Neural cell (in vitro differentiated cells): Measurements from ENCODE around the gene TMOD3. TPM values are rescaled to one million over a fixed set of nuclear protein-coding genes. Genes with fewer than 3 reads are reported as not detected.

Experiments used
- H2AFZ ChIP-seq: fragments of 200-600, 300-800 bp; sonication (generic), shearing (Covaris generic); 2 replicates; pipeline ENCODE4 v1.6.0; 2014; ENCODE audit warnings: low read depth, mild to moderate bottlenecking, antibody characterized with exemption, low read length, moderate library complexity
- H3F3A ChIP-seq: fragments of 200-600 bp; shearing (Covaris generic); 2 replicates; pipeline ENCODE4 v1.6.1; 2016; ENCODE audit warnings: mild to moderate bottlenecking, moderate library complexity, mixed read lengths, antibody characterized with exemption, low read length; ENCODE audit not compliant: insufficient read depth, poor library complexity, severe bottlenecking
- H3K27ac ChIP-seq: fragments of 200-600, 300-800 bp; sonication (generic), shearing (Covaris generic); 2 replicates; pipeline ENCODE4 v1.5.1; 2014; ENCODE audit warnings: mild to moderate bottlenecking, low read length, moderate library complexity
- H3K27me3 ChIP-seq: fragments of 300-800, 200-600 bp; sonication (generic), shearing (Covaris generic); 2 replicates; pipeline ENCODE4 v1.6.0; 2014; ENCODE audit warnings: mild to moderate bottlenecking, low read depth, low read length, moderate library complexity; ENCODE audit not compliant: insufficient read depth
- H3K36me3 ChIP-seq: fragments of 300-800, 200-600 bp; sonication (generic), shearing (Covaris generic); 2 replicates; pipeline ENCODE4 v1.5.1; 2014; ENCODE audit warnings: mild to moderate bottlenecking, antibody characterized with exemption, low read length, moderate library complexity; ENCODE audit not compliant: insufficient read depth
- H3K4me2 ChIP-seq: fragments of 300-800, 200-600 bp; sonication (generic), shearing (Covaris generic); 2 replicates; pipeline ENCODE4 v1.6.0; 2014; ENCODE audit warnings: mild to moderate bottlenecking, low read length
- H3K4me3 ChIP-seq: fragments of 300-800, 200-600 bp; sonication (generic), shearing (Covaris generic); 2 replicates; pipeline ENCODE4 v1.5.1; 2014; ENCODE audit warnings: mild to moderate bottlenecking, low read length, moderate library complexity
- H3K79me2 ChIP-seq: fragments of 200-600 bp; shearing (Covaris generic); replicated peaks from 2 replicates; pipeline ENCODE4 v1.6.0; 2014; ENCODE audit warnings: mild to moderate bottlenecking, low read length, moderate library complexity; ENCODE audit not compliant: insufficient read depth
- H3K9ac ChIP-seq: fragments of 300-800, 200-600 bp; sonication (generic), shearing (Covaris generic); 2 replicates; pipeline ENCODE4 v1.6.1; 2016; ENCODE audit warnings: mild to moderate bottlenecking, low read length, mixed read lengths
- H3K9me2 ChIP-seq: fragments of 200-600 bp; shearing (Covaris generic); 2 replicates; pipeline ENCODE4 v1.6.1; 2016; ENCODE audit warnings: mild to moderate bottlenecking, low read length, mixed read lengths; ENCODE audit not compliant: insufficient read depth
- H3K9me3 ChIP-seq: fragments of 200-600, 300-800 bp; sonication (generic), shearing (Covaris generic); 2 replicates; pipeline ENCODE4 v1.6.1; 2016; ENCODE audit warnings: mild to moderate bottlenecking, mixed run types, low read length, moderate library complexity, mixed read lengths
- H4K20me1 ChIP-seq: fragments of 200-600 bp; shearing (Covaris generic); 2 replicates; pipeline ENCODE4 v1.6.1; 2016; ENCODE audit warnings: mild to moderate bottlenecking, mixed run types; ENCODE audit not compliant: insufficient read depth
- EP300 ChIP-seq: fragments of 450-650 bp; conservative IDR thresholded peaks from 2 replicates; pipeline ENCODE4 v1.6.1; 2014; ENCODE audit warnings: antibody characterized with exemption, mild to moderate bottlenecking, moderate library complexity; ENCODE audit not compliant: poor library complexity, severe bottlenecking
- EZH2 ChIP-seq: fragments of 200-600, 300-800 bp; shearing (Covaris generic), sonication (generic); IDR thresholded peaks from 2 replicates; pipeline ENCODE4 v1.6.1; 2014; ENCODE audit warnings: antibody characterized with exemption, low read length, borderline replicate concordance, mild to moderate bottlenecking; ENCODE audit not compliant: insufficient read depth, poor library complexity, severe bottlenecking
- MXI1 ChIP-seq: fragments of 450-650 bp; conservative IDR thresholded peaks from 2 replicates; pipeline ENCODE4 v1.6.1; 2014; ENCODE audit warnings: antibody characterized with exemption, mild to moderate bottlenecking; ENCODE audit not compliant: poor library complexity, severe bottlenecking
- POLR2AphosphoS5 ChIP-seq: IDR thresholded peaks from 2 replicates; pipeline ENCODE4 v1.6.1; 2012
- RAD21 ChIP-seq: fragments of 450-650 bp; conservative IDR thresholded peaks from 2 replicates; pipeline ENCODE4 v1.6.1; 2014; ENCODE audit warnings: antibody characterized with exemption, mild to moderate bottlenecking, moderate library complexity
- SMC3 ChIP-seq: fragments of 450-650 bp; conservative IDR thresholded peaks from 2 replicates; pipeline ENCODE4 v1.6.1; 2014; ENCODE audit warnings: antibody characterized with exemption, mild to moderate bottlenecking, moderate library complexity; ENCODE audit not compliant: poor library complexity
- TAF1 ChIP-seq: IDR thresholded peaks from 2 replicates; pipeline ENCODE4 v1.6.1; 2012; ENCODE audit warnings: low read depth
- polyA plus RNA-seq: library from polyadenylated mRNA; depleted of rRNA; stranded (reverse); fragments of >200 nt; gene quantifications from 2 replicates; pipeline ENCODE4 v1.2.3, GENCODE V29; 2014
- TF ChIP-seq, protein P1 (sequence below): IDR thresholded peaks from 2 replicates; pipeline ENCODE4 v1.6.1; 2012; ENCODE audit warnings: borderline replicate concordance
- TF ChIP-seq, protein P2 (sequence below): fragments of 450-650 bp; IDR thresholded peaks from 2 replicates; pipeline ENCODE4 v1.5.1; 2014; ENCODE audit warnings: antibody characterized with exemption, mild to moderate bottlenecking, moderate library complexity; ENCODE audit not compliant: poor library complexity, severe bottlenecking

Gene TMOD3
- polyA plus RNA-seq, 1 donor from 2014 or later = 12.6 TPM

GRCh38 chr15:51947124-51947523 lies 117.7 kb downstream of the TMOD3 start:
- no peak overlapping the region for H3K4me2 ChIP-seq
- no peak overlapping the region for H3K4me3 ChIP-seq
- no peak overlapping the region for H3K27ac ChIP-seq
- no peak overlapping the region for H2AFZ ChIP-seq
- H3K9ac ChIP-seq = no peak overlapping the region
- peaks cover 5% of the 10 kb centered on the region for H3K36me3 ChIP-seq
- H3K79me2 ChIP-seq = no peaks in the 10 kb centered on the region
- H4K20me1 ChIP-seq = no peaks in the 10 kb centered on the region
- no peaks in the 10 kb centered on the region for H3K9me3 ChIP-seq
- H3K27me3 ChIP-seq = no peaks in the 10 kb centered on the region
- TF ChIP-seq POLR2AphosphoS5 (no peak), TAF1 (no peak), EP300 (no peak), RAD21 (no peak), SMC3 (no peak), MXI1 (no peak), EZH2 (no peak)
- TF ChIP-seq, protein P1, sequence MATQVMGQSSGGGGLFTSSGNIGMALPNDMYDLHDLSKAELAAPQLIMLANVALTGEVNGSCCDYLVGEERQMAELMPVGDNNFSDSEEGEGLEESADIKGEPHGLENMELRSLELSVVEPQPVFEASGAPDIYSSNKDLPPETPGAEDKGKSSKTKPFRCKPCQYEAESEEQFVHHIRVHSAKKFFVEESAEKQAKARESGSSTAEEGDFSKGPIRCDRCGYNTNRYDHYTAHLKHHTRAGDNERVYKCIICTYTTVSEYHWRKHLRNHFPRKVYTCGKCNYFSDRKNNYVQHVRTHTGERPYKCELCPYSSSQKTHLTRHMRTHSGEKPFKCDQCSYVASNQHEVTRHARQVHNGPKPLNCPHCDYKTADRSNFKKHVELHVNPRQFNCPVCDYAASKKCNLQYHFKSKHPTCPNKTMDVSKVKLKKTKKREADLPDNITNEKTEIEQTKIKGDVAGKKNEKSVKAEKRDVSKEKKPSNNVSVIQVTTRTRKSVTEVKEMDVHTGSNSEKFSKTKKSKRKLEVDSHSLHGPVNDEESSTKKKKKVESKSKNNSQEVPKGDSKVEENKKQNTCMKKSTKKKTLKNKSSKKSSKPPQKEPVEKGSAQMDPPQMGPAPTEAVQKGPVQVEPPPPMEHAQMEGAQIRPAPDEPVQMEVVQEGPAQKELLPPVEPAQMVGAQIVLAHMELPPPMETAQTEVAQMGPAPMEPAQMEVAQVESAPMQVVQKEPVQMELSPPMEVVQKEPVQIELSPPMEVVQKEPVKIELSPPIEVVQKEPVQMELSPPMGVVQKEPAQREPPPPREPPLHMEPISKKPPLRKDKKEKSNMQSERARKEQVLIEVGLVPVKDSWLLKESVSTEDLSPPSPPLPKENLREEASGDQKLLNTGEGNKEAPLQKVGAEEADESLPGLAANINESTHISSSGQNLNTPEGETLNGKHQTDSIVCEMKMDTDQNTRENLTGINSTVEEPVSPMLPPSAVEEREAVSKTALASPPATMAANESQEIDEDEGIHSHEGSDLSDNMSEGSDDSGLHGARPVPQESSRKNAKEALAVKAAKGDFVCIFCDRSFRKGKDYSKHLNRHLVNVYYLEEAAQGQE = no peak
- TF ChIP-seq, protein P2, sequence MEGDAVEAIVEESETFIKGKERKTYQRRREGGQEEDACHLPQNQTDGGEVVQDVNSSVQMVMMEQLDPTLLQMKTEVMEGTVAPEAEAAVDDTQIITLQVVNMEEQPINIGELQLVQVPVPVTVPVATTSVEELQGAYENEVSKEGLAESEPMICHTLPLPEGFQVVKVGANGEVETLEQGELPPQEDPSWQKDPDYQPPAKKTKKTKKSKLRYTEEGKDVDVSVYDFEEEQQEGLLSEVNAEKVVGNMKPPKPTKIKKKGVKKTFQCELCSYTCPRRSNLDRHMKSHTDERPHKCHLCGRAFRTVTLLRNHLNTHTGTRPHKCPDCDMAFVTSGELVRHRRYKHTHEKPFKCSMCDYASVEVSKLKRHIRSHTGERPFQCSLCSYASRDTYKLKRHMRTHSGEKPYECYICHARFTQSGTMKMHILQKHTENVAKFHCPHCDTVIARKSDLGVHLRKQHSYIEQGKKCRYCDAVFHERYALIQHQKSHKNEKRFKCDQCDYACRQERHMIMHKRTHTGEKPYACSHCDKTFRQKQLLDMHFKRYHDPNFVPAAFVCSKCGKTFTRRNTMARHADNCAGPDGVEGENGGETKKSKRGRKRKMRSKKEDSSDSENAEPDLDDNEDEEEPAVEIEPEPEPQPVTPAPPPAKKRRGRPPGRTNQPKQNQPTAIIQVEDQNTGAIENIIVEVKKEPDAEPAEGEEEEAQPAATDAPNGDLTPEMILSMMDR = no peak
- no peaks in the 10 kb centered on the region for H3F3A ChIP-seq
- H3K9me2 ChIP-seq = no peaks in the 10 kb centered on the region

DNA sequence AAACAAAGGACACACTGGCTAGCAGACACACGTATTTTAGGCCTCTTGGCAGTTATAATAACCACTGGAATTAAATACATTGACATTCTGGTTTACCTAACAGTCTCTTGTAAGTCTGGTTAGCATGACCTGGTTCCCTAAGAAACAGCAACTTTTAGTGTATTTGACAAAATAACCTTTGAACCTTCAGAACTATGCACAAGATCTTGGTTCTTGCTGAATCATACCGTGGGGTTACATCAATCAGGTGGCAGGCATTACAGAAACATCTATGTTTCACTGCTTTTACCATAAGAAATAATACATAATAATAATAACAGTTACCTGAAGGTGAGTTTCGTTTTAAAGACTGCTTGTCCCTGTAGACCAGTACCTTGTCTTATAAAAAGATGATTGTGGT lies 123.4 kb downstream of the TMOD3 start:
- Histone ChIP-seq H3K36me3 (peaks cover 5% of the 10 kb centered on the region), H4K20me1 (no peaks in the 10 kb centered on the region), H3K9me3 (no peaks in the 10 kb centered on the region), H3F3A (no peaks in the 10 kb centered on the region), H3K27ac (no peak overlapping the region), H3K9me2 (no peaks in the 10 kb centered on the region), H3K9ac (no peak overlapping the region), H3K4me3 (no peak overlapping the region), H3K27me3 (no peaks in the 10 kb centered on the region), H2AFZ (no peak overlapping the region), H3K79me2 (no peaks in the 10 kb centered on the region), H3K4me2 (no peak overlapping the region)
- TF ChIP-seq POLR2AphosphoS5 = no peak
- TF ChIP-seq SMC3 = no peak
- TF ChIP-seq MXI1 = no peak
- no peak for TF ChIP-seq EP300
- no peak for TF ChIP-seq RAD21
- no peak for TF ChIP-seq EZH2
